ENCODE results near the gene MISP.

- TF ChIP-seq KDM5A (IDR thresholded peaks at IDR 0.05) (no peak), JUNB (IDR thresholded peaks at IDR 0.05) (no peak), MAFK (IDR thresholded peaks at IDR 0.05; ENCODE audit: partially characterized antibody) (no peak)
Observed at GRCh38 chr19:741506-742131, 9.3 kb upstream of the MISP start.
